ENCODE data around the gene PROK2. TPM values are rescaled to one million over a fixed set of nuclear protein-coding genes. Genes with fewer than 3 reads are reported as not detected.

PROK2 gene
- total and polyA plus RNA-seq, 2 experiments from 2014 or later, result 2.1 to 2.3 TPM

GRCh38 chr3:71724171-71724453 is 60.8 kb downstream of the PROK2 start:
- H2AFZ ChIP-seq, result no peak overlapping the region
- ATAC-seq (no peak), DNase-seq (ENCODE audit: low spot score) (no peak)
- Mint-ChIP-seq H3K4me3 (peak overlapping the region; percentile 78), H3K27me3 (ENCODE audit: insufficient read depth, low read depth, poor library complexity) (peaks cover 34% of the 10 kb centered on the region), H3K4me1 (peaks cover 28% of the 10 kb centered on the region), H3K9me3 (no peaks in the 10 kb centered on the region; the same call in 2 of the 3 replicates), H3K36me3 (ENCODE audit: low read depth) (no peaks in the 10 kb centered on the region; the same call in 2 of the 3 replicates), H3K27ac (no peak overlapping the region)
- H3K4me3 ChIP-seq, result peak overlapping the region; percentile 82
- H3K27me3 ChIP-seq (ENCODE audit: insufficient read depth), result peaks cover 31% of the 10 kb centered on the region
- H3K36me3 ChIP-seq (ENCODE audit: insufficient read depth), result no peaks in the 10 kb centered on the region
- peaks cover 6% of the 10 kb centered on the region; the same call in 1 of the 2 replicates for H3K79me2 ChIP-seq (replicated peaks; ENCODE audit: insufficient read depth)
- H3K27ac ChIP-seq (ENCODE audit: low read depth), result no peak overlapping the region
- H3K4me1 ChIP-seq (ENCODE audit: insufficient read depth), result peaks cover 15% of the 10 kb centered on the region
- 0 out of 2 replicates have a peak, but pooled peaks cover 5% of the 10 kb centered on the region for H3F3A ChIP-seq (replicated peaks; ENCODE audit: low read depth)
- peak; percentile 34 for TF ChIP-seq EZH2 (IDR thresholded peaks at IDR 0.05; ENCODE audit: low read depth, unreplicated experiment)
- TF ChIP-seq ETS1 (IDR thresholded peaks at IDR 0.05), result no peak
- H3K4me2 ChIP-seq, result peak overlapping the region; percentile 98
- H4K20me1 ChIP-seq (replicated peaks; ENCODE audit: insufficient read depth), result peaks cover 4% of the 10 kb centered on the region; the same call in 1 of the 2 replicates
- no peaks in the 10 kb centered on the region for H3K9me2 ChIP-seq (ENCODE audit: insufficient read depth)

GRCh38 chr3:71723452-71724170 is 61.3 kb downstream of the PROK2 start:
- H3K9me2 ChIP-seq (ENCODE audit: insufficient read depth), result no peaks in the 10 kb centered on the region
- no peaks in the 10 kb centered on the region; the same call in 2 of the 3 replicates for H3K36me3 Mint-ChIP-seq (ENCODE audit: low read depth)
- 0 out of 2 replicates have a peak, but pooled peaks cover under 1% of the 10 kb centered on the region for H3F3A ChIP-seq (replicated peaks; ENCODE audit: low read depth)
- no peak for ATAC-seq
- H2AFZ ChIP-seq, result no peak overlapping the region
- H3K36me3 ChIP-seq (ENCODE audit: insufficient read depth), result no peaks in the 10 kb centered on the region
- H3K4me3 ChIP-seq, result peak overlapping the region; percentile 82
- no peak for DNase-seq (ENCODE audit: low spot score)
- peaks cover 31% of the 10 kb centered on the region for H3K27me3 ChIP-seq (ENCODE audit: insufficient read depth)
- peak overlapping the region; percentile 98 for H3K4me2 ChIP-seq
- H3K27me3 Mint-ChIP-seq (ENCODE audit: insufficient read depth, low read depth, poor library complexity), result peaks cover 34% of the 10 kb centered on the region
- H4K20me1 ChIP-seq (replicated peaks; ENCODE audit: insufficient read depth), result peaks cover 4% of the 10 kb centered on the region; the same call in 1 of the 2 replicates
- peaks cover 6% of the 10 kb centered on the region; the same call in 1 of the 2 replicates for H3K79me2 ChIP-seq (replicated peaks; ENCODE audit: insufficient read depth)
- no peak for TF ChIP-seq CTCF (conservative IDR thresholded peaks at IDR 0.05; ENCODE audit: low read depth in 2 of 2)
- TF ChIP-seq EZH2 (IDR thresholded peaks at IDR 0.05; ENCODE audit: low read depth, unreplicated experiment), result no peak
- TF ChIP-seq NANOG (IDR thresholded peaks at IDR 0.05; ENCODE audit: borderline replicate concordance), result no peak
- TF ChIP-seq ZNF331 (CRISPR knock-in tag; IDR thresholded peaks at IDR 0.05; ENCODE audit: low read depth), result no peak
- TF ChIP-seq ETS1 (IDR thresholded peaks at IDR 0.05), result no peak
- no peak for TF ChIP-seq POLR2AphosphoS5 (IDR thresholded peaks at IDR 0.05; ENCODE audit: low read depth)
- TF ChIP-seq ZNF114 (CRISPR knock-in tag; IDR thresholded peaks at IDR 0.05), result no peak
- peaks cover 26% of the 10 kb centered on the region for H3K4me1 Mint-ChIP-seq
- H3K27ac Mint-ChIP-seq, result no peak overlapping the region
- H3K27ac ChIP-seq (ENCODE audit: low read depth), result no peak overlapping the region
- peak overlapping the region; percentile 78 for H3K4me3 Mint-ChIP-seq
- H3K9me3 Mint-ChIP-seq, result no peaks in the 10 kb centered on the region; the same call in 2 of the 3 replicates
- peaks cover 12% of the 10 kb centered on the region for H3K4me1 ChIP-seq (ENCODE audit: insufficient read depth)
